Activated CD4-positive, CD25-positive, alpha-beta regulatory T cell treated with anti-CD3 and anti-CD28 coated beads, Interleukin-2, amount 50 U/mL, for 24 hours (primary cell): ENCODE measurements around the gene MAGI3.
A peak's percentile ranks its signal among the peaks of the same experiment; 100 is the strongest.

Experiments
- ATAC-seq, 2 donors: fragments of 150-1000 bp; cut with Tn5 transposase; one replicate each; pipeline ENCODE4 v1.10.0; 2021; ENCODE audit warnings: mild to moderate bottlenecking in 1 of 2, moderate library complexity in 1 of 2

MAGI3 gene

GRCh38 chr1:113389953-113390834, at the start of gene MAGI3:
TSS of gene MAGI3 (plus strand) at chr1:113390515. CDS start at chr1:113391034, 519 bp downstream.
- ATAC-seq = peak; percentile 97 to 98

GRCh38 chr1:113353580-113353979, 36.7 kb upstream of the MAGI3 start:
- no peak for ATAC-seq

- no peak for ATAC-seq
These were observed 26.4 kb upstream of the MAGI3 start for GRCh38 chr1:113363935-113364334.

- no peak for ATAC-seq
These were observed 21.3 kb upstream of the MAGI3 start for GRCh38 chr1:113369040-113369439.

- ATAC-seq = no peak
These were observed 20.6 kb upstream of the MAGI3 start for GRCh38 chr1:113369699-113370098.

GRCh38 chr1:113370868-113371267, 19.4 kb upstream of the MAGI3 start:
- ATAC-seq = no peak

- no peak for ATAC-seq
These were observed 17.8 kb upstream of the MAGI3 start for GRCh38 chr1:113372546-113372945.

GRCh38 chr1:113373644-113374043, 16.7 kb upstream of the MAGI3 start:
- ATAC-seq = no peak

GRCh38 chr1:113375878-113376277, 14.4 kb upstream of the MAGI3 start:
- no peak for ATAC-seq

GRCh38 chr1:113380075-113380474, 10.2 kb upstream of the MAGI3 start:
- ATAC-seq = no peak

- ATAC-seq = no peak
These were observed 2.2 kb upstream of the MAGI3 start for GRCh38 chr1:113388017-113388620.

- no peak for ATAC-seq
These were observed 1.5 kb upstream of the MAGI3 start for GRCh38 chr1:113388621-113389358.

- no peak for ATAC-seq
These were observed 859 bp upstream of the MAGI3 start for GRCh38 chr1:113389359-113389952.

GRCh38 chr1:113390871-113391648, 745 bp downstream of the MAGI3 start:
- peak; percentile 3 to 6 for ATAC-seq

- ATAC-seq = no peak
These were observed 1.4 kb downstream of the MAGI3 start for GRCh38 chr1:113391649-113392271.

GRCh38 chr1:113392541-113393128, 2.3 kb downstream of the MAGI3 start:
- ATAC-seq = no peak

GRCh38 chr1:113394043-113394862, 3.9 kb downstream of the MAGI3 start:
- ATAC-seq = no peak

- ATAC-seq = no peak
These were observed 4.5 kb downstream of the MAGI3 start for GRCh38 chr1:113394863-113395259.

GRCh38 chr1:113396102-113396501, 5.8 kb downstream of the MAGI3 start:
- no peak for ATAC-seq

- no peak for ATAC-seq
These were observed 6.3 kb downstream of the MAGI3 start for GRCh38 chr1:113396585-113396984.
